Activated CD8-positive, alpha-beta T cell treated with anti-CD3 and anti-CD28 coated beads for 36 hours (primary cell): ENCODE data around the gene CKLF. TPM values are rescaled to one million over a fixed set of nuclear protein-coding genes. Genes with fewer than 3 reads are reported as not detected.
A peak's percentile ranks its signal among the peaks of the same experiment; 100 is the strongest.

Experiments used
- ATAC-seq: fragments of 200-7000 bp; cut with Tn5 transposase; one replicate; pipeline ENCODE4 v1.10.0; 2021; ENCODE audit warnings: mild to moderate bottlenecking, moderate library complexity
- CTCF ChIA-PET: fragments of 350-600 bp; sonication (Branson Sonifier 250); formaldehyde crosslinking; loops from one replicate; lab custom pipeline; 2021; ENCODE audit warnings: antibody characterized with exemption; lab: Charles Lee
- POLR2A ChIA-PET: fragments of 350-600 bp; sonication (Branson Sonifier 250); formaldehyde crosslinking; loops from one replicate; lab custom pipeline; 2021; ENCODE audit warnings: antibody characterized with exemption; lab: Charles Lee
- DNase-seq: peaks from one replicate; pipeline ENCODE4 v3.0.0-alpha.2; 2020
- H3K27ac Mint-ChIP-seq: one replicate; pipeline ENCODE4 v1.8.0; 2021; ENCODE audit warnings: mild to moderate bottlenecking, mixed read lengths
- H3K27me3 Mint-ChIP-seq: one replicate; pipeline ENCODE4 v1.8.0; 2021; ENCODE audit warnings: mixed read lengths
- H3K36me3 Mint-ChIP-seq: one replicate; pipeline ENCODE4 v1.8.0; 2021; ENCODE audit warnings: low read depth, mixed read lengths
- H3K4me1 Mint-ChIP-seq: one replicate; pipeline ENCODE4 v1.8.0; 2021; ENCODE audit warnings: low read depth, mixed read lengths
- H3K4me3 Mint-ChIP-seq: one replicate; pipeline ENCODE4 v1.8.0; 2021; ENCODE audit warnings: mild to moderate bottlenecking, moderate library complexity, mixed read lengths
- H3K9me3 Mint-ChIP-seq: one replicate; pipeline ENCODE4 v1.8.0; 2021; ENCODE audit warnings: mixed read lengths
- intact Hi-C: fragments of 100-400 bp; cut with micrococcal nuclease; formaldehyde crosslinking; loops from one replicate; pipeline ENCODE4 v1.10.0; 2022
- total RNA-seq, 2 experiments: library from RNA; stranded (reverse); gene quantifications; one replicate each; pipeline ENCODE4 v1.2.3, GENCODE V29; 2021
- TF ChIP-seq, protein P1 (sequence below): fragments of 200-600 bp; IDR thresholded peaks from one replicate; pipeline ENCODE4 v1.8.0; 2022; ENCODE audit warnings: antibody characterized with exemption, mild to moderate bottlenecking

CKLF gene
- total RNA-seq, 2 experiments from 2014 or later = 99.0 to 99.7 TPM

DNA sequence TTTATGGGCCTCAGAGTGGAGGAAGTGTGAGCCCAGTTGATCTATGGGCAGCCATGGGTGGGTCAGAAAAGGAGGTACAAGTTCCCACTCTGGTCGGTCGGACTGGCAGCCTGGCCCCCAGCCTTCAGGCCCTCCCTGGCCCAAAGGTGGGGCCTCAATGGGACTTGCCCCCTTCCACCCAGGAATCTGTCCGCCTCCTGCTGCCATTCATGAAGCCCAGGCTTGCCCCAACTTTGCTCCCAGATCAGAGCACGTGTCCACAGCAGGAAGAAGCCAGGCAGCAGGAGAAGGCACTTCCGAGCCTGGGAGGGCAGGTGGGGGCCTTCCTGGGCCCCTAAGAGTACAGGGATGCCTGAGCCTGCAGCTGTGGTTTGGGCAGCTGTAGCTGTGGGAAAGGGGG, 49.1 kb downstream of the CKLF start:
- CTCF ChIA-PET = interaction anchor here (1.3 to 1.4 kb wide), 2 partner anchors 11 to 20 kb away, joined by 3 to 5 read pairs; no protein-coding TSS in a partner anchor
- Mint-ChIP-seq H3K4me3 (no peak overlapping the region), H3K27me3 (no peaks in the 10 kb centered on the region), H3K27ac (no peak overlapping the region), H3K4me1 (peaks cover 45% of the 10 kb centered on the region), H3K9me3 (peaks cover 6% of the 10 kb centered on the region), H3K36me3 (peaks cover 7% of the 10 kb centered on the region)
- DNase-seq (no peak), ATAC-seq (no peak)
- POLR2A ChIA-PET = interaction anchor here (0.5 to 1.2 kb wide), 2 partner anchors 11 to 19 kb away, joined by 3 to 5 read pairs; no protein-coding TSS in a partner anchor
- TF ChIP-seq, protein P1, sequence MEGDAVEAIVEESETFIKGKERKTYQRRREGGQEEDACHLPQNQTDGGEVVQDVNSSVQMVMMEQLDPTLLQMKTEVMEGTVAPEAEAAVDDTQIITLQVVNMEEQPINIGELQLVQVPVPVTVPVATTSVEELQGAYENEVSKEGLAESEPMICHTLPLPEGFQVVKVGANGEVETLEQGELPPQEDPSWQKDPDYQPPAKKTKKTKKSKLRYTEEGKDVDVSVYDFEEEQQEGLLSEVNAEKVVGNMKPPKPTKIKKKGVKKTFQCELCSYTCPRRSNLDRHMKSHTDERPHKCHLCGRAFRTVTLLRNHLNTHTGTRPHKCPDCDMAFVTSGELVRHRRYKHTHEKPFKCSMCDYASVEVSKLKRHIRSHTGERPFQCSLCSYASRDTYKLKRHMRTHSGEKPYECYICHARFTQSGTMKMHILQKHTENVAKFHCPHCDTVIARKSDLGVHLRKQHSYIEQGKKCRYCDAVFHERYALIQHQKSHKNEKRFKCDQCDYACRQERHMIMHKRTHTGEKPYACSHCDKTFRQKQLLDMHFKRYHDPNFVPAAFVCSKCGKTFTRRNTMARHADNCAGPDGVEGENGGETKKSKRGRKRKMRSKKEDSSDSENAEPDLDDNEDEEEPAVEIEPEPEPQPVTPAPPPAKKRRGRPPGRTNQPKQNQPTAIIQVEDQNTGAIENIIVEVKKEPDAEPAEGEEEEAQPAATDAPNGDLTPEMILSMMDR = no peak
- intact Hi-C loops = loop anchor here (5.0 kb wide), 1 partner anchor 49 kb away; the partner anchor contains the start of genes CKLF and TK2

DNA sequence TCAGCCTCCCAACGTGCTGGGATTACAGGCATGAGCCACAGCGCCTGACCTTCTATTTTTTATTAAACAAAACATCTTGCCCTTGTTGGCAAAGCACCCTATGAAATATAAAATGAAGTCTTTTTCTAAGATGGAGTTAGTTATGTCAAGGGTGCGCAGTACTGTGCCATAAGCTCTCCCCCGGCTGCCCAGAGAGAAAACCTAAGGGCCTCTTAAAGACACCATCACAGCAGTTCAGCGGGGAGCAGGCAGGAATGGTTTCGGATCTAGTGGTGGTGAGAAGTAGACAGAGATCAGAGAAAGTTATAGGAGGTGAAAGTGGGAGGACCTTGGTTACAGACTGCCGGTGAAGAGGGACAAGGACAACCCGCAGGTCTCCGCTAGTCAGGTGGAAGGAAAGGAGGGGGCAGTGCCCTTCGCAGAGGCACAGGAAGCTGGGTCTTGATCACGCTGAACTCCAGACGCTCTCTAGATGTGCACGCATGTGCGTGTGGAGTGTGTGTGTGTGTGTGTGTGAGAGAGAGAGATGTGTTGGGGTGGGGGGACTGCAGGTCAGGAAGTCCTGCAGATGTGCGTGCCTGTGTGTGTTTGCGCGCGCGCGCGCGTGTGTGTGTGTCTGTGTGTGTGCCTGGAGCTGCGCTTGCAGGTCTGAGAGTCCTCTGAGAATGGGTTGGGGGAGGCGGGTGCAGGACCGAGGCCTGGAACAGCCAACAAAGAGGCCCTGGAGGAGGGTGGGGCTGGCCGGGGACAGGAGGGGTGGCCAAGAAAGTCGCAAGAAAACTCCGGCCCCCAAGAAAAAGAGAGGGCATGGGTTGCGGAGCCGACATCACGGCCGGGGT, 51.4 kb downstream of the CKLF start:
- Mint-ChIP-seq H3K4me1 (peaks cover 46% of the 10 kb centered on the region), H3K27me3 (no peaks in the 10 kb centered on the region), H3K9me3 (peaks cover 6% of the 10 kb centered on the region), H3K36me3 (peaks cover 14% of the 10 kb centered on the region), H3K27ac (peak overlapping the region; percentile 98), H3K4me3 (peak overlapping the region; percentile 96)
- TF ChIP-seq, protein P1 = no peak
- intact Hi-C loops = loop anchor here (5.0 kb wide), 1 partner anchor 51 kb away; the partner anchor contains the start of genes CKLF and TK2
- DNase-seq (peak; percentile 87), ATAC-seq (peak; percentile 69)
- POLR2A ChIA-PET = interaction anchor here (1.0 to 1.8 kb wide), 12 partner anchors 14 to 271 kb away, joined by 3 to 13 read pairs (median 4); partner anchors contain the start of gene CKLF
- CTCF ChIA-PET = interaction anchor here (0.6 to 2.7 kb wide), 14 partner anchors 9 to 197 kb away, joined by 3 to 13 read pairs (median 3); partner anchors contain the start of genes CKLF and TK2

DNA sequence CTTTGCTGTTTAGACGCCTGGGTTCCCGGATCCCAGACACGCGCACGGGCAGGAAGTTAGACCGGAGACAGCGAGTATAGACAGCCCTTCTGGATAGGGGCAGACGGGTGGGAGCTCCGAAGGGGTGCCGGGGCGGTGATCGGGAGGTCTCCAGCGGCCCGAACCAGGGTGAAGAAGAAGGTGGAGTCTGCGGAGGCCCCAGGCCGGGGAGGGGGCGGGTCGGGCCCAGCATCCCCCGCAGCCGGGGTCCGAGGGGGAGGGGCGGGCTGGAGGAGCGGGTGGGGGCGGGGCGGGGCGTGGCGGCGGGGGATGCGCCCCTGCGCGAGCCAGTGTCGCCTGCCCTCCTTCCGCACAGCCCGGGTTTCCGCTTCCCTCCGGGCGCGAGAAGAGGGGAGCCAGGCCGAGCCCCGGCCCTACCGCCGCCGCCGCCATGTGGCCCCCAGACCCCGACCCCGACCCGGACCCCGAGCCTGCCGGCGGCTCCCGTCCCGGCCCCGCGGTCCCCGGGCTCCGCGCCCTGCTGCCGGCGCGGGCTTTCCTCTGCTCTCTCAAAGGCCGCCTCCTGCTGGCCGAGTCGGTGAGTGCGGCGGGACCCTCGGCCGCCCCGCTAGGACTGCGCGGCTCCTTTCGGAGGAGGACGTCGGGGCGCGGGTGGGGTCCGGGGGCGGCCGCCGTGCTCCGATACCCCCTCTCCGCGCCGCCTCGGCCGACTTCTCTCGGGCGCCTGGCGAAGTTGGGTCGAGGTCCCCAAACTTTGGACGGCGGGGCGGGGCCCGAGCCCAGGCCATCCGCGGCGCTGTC, 52.2 kb downstream of the CKLF start, which contains the start of gene CMTM3:
Gene CMTM3 (plus strand): TSS at position 329 of the 801 bp plus-strand sequence. CDS start 102 bp downstream, at position 431.
- POLR2A ChIA-PET = interaction anchor here (0.9 to 1.8 kb wide), 12 partner anchors 15 to 93 kb away, joined by 3 to 13 read pairs (median 4); partner anchors contain the start of gene CKLF
- TF ChIP-seq, protein P1 = peak; percentile 84
- peak; percentile 82 for DNase-seq

DNA sequence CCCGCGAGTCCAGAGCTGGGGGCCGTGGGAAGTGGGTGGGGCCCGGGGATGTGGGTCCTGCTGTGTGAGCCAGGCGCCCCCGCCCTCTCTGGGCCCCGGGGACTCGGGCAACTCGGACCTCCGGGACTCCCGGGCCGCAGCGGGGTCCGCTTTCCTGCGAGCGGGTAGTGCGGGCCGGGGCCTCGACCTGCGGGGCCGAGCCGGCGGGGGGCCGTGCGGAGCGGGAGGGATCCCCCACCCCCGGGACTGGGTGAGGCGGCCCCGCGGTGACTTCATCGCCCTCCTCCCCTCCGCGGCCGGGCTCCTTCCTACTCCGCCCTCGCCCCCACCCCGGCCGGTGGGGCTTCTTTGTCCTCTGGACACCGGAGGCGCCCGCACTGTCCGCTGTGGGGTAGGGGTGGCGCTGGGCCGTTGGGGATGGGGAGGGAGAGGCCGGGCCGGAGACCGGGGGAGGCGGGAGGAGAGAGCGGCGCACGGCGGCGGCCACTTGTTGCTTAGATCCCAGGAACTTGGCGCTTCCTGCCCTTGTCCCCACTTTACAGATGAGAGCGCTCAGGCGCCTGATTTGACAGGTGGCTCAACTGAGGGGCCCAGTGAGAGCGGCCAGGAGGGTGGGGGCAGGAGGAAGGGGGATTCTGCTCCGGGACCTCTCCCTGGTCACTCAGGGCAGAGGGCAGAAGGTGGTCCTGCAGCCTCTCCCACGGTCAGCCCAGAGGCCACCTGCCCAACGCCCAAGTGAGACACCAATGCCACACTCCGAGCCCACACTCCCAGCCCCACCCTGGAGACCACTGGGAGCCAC, 53.0 kb downstream of the CKLF start:
- ATAC-seq (peak; percentile 17), DNase-seq (peak; percentile 54)
- peaks cover 22% of the 10 kb centered on the region for H3K36me3 Mint-ChIP-seq
- TF ChIP-seq, protein P1 = no peak
- H3K9me3 Mint-ChIP-seq = peaks cover 6% of the 10 kb centered on the region
- intact Hi-C loops = loop anchor here (5.0 kb wide), 2 partner anchors 43 to 198 kb away; no protein-coding TSS in a partner anchor
- POLR2A ChIA-PET = interaction anchor here (0.9 to 1.3 kb wide), 2 partner anchors 30 to 43 kb away, joined by 3 read pairs; no protein-coding TSS in a partner anchor
- peak overlapping the region; percentile 71 for H3K27ac Mint-ChIP-seq
- peak overlapping the region; percentile 96 for H3K4me3 Mint-ChIP-seq
- CTCF ChIA-PET = interaction anchor here (1.0 to 2.7 kb wide), 7 partner anchors 12 to 197 kb away, joined by 3 to 13 read pairs (median 3); partner anchors contain the start of gene CKLF
- H3K4me1 Mint-ChIP-seq = peaks cover 40% of the 10 kb centered on the region
- H3K27me3 Mint-ChIP-seq = no peaks in the 10 kb centered on the region

More for the DNA sequence above, 52.2 kb downstream of the CKLF start, which contains the start of gene CMTM3:
- H3K4me3 Mint-ChIP-seq = peak within 1 kb of the TSS; percentile 96
- peak; percentile 62 for ATAC-seq
- intact Hi-C loops = loop anchor here (5.0 kb wide), 3 partner anchors 42 to 197 kb away; partner anchors contain the start of genes CKLF and TK2
- peaks cover 6% of the 10 kb centered on the region for H3K9me3 Mint-ChIP-seq
- CTCF ChIA-PET = interaction anchor here (0.6 to 2.7 kb wide), 15 partner anchors 10 to 198 kb away, joined by 3 to 13 read pairs (median 3); partner anchors contain the start of genes CKLF and TK2
- peaks cover 44% of the 10 kb centered on the region for H3K4me1 Mint-ChIP-seq
- no peaks in the 10 kb centered on the region for H3K27me3 Mint-ChIP-seq
- H3K27ac Mint-ChIP-seq = peak within 1 kb of the TSS; percentile 98
- peaks cover 14% of the 10 kb centered on the region for H3K36me3 Mint-ChIP-seq
